NCI-H2196 treated with DMSO at 0.1 percent for 48 hours (cell line): ENCODE data around the gene SLC35F4.

Experiments
- DNase-seq: peaks from one replicate; lab custom pipeline; 2025; ENCODE audit not compliant: unreplicated experiment; lab: John Stamatoyannopoulos, UW

The SLC35F4 gene

GRCh38 chr14:57848786-57849185 lies 17.1 kb downstream of the SLC35F4 start:
- no peak for DNase-seq

GRCh38 chr14:57848353-57848752 lies 17.5 kb downstream of the SLC35F4 start:
- no peak for DNase-seq

DNA sequence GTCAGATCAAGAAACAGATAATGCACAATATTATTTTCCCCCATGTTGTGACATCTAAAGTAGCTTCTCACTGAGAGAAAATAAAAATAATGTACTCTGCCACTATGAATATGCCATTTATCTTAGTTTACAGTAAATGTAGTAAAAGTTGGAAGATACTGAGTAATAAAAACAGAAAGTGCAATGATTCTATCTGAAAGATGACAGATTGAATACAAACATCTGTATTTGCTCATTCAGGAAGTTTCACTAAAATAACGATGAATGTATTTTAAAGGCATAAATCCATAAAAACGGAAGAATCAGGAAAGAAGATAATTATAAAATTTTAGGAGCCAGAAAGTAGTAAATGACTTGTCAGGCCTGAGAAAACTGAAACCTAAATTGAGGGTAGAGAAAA lies 18.2 kb downstream of the SLC35F4 start:
- no peak for DNase-seq

- no peak for DNase-seq
These were observed 18.8 kb downstream of the SLC35F4 start for GRCh38 chr14:57847096-57847495.

- no peak for DNase-seq
These were observed 19.3 kb downstream of the SLC35F4 start for GRCh38 chr14:57846596-57846995.

DNA sequence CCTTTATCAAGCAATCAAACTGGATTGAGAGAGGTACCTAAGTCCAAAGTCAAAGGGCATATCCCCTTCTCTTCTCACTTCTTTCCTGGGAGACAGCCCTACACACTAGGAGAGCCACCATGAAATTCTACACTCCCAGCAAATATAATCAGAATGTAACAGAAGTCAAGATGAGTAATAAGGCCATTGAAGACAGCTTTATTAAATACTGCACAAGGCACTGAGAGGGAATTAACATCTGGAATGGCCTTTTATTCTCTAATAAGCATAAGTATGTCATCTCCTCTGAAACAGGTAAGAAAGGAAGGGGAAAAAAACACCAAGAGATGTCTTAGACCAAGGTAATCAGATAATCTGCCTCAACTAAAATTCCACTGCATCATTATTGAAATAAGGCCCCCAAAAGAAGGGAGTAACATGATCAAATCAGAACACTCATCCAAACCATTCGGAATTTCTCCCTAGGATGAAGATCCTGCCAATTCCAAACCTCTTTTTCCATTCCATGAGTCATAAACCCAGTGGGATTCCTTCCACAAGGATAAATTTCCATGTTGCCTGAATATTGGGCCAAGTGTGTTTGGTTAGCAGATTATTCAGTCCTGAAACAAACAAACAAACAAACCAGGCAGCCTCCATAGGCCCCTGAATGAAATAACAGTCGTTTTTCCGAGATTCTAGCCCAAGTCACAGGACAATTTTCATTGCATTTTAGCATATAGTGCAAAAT lies 19.9 kb downstream of the SLC35F4 start:
- DNase-seq: no peak

DNA sequence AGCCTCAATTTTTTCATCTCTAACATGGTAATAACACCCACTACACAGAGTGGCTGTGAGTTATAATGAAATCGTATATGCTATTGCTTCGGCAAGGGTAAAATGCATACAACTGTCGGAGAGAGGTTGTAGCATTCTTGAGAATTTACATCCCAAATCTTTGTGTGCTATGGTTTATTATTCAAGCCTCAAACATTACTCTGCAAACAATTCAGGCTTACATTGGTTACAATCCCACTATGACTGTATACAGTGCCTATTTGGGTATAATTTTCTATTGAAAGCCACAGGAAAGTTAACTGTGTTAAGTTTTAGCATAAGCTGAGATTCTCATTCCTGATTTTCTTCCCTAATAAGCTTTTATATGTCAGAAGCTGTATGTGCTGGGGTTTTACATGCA lies 20.6 kb downstream of the SLC35F4 start:
- no peak for DNase-seq

- DNase-seq: no peak
These were observed 28.6 kb downstream of the SLC35F4 start for GRCh38 chr14:57837267-57837666.

- no peak for DNase-seq
These were observed 30.1 kb downstream of the SLC35F4 start for GRCh38 chr14:57835766-57836165.

DNA sequence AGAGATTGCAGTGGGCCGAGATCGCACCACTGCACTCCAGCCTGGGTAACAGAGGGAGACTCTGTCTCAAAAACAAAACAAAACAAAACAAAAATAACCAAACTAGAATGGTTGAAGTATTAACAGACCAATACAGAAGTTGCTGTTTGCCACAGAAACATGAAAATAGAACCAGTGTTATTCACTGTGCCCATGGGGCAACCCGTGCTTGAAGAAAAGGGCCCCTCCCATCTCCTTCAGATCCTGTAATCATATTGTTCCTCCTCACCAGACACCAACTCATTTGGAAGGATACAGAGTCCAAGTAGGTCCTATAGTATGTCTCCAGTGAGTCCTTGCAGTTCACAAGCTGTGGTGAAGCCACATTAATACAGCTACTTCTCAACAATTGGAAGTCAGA lies 30.9 kb downstream of the SLC35F4 start:
- DNase-seq: no peak

GRCh38 chr14:57834001-57834598 lies 31.8 kb downstream of the SLC35F4 start:
- no peak for DNase-seq

DNA sequence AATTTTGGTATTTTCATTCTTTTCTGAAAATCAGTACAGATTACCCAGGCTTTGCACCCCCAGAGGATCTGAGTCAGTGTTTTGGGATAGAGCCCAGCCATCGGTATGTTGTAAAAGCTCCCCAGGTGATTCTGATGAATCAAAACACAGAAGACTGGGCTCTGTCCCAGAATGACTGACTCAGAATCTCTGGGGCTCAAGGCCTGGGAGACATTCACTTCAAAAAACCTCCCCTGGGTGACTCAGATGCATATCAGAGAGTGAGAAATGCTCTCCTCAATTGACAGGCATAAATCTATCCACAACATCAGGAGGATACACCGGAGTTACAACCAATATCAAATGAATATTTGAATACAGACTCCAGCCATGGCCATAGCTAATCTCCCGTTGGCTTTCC lies 32.6 kb downstream of the SLC35F4 start:
- DNase-seq: no peak

DNA sequence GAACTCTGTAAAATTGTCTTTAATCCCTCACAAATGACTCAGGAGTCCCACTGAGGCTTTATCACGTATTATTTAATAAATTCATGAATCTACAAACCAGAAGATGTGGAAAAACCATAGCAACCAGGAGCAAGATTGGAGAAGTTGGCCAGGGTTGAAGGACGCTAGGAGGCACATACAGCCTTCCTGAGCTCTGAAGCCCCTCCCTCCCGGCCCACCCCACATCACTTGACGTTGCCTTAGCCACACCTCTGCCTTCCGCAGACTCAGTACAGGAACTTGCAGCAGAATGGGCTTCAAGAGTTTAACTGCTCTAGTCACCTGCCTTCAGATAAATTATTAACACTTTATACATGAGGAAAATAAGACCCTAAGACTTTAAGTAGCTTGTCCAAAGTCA lies 33.9 kb downstream of the SLC35F4 start:
- no peak for DNase-seq

DNA sequence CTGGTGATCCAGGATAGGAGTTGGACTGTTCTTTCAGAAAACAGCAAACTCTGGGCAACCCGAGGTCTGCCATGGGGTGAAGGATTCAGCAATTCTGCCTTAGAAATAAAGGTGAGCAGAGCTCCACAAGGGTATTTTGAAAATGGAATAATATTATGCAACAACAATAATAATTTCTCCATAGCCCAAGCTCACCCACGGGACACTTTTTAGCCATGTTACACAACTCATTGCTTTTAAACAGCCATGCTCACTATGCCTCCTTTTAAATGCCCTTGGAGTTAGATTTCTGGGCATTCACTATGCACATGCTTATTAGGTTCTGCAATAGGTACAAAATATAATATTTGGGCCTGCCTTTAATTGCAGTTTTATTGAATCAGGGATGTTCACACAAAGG lies 37.2 kb downstream of the SLC35F4 start:
- DNase-seq: no peak

DNA sequence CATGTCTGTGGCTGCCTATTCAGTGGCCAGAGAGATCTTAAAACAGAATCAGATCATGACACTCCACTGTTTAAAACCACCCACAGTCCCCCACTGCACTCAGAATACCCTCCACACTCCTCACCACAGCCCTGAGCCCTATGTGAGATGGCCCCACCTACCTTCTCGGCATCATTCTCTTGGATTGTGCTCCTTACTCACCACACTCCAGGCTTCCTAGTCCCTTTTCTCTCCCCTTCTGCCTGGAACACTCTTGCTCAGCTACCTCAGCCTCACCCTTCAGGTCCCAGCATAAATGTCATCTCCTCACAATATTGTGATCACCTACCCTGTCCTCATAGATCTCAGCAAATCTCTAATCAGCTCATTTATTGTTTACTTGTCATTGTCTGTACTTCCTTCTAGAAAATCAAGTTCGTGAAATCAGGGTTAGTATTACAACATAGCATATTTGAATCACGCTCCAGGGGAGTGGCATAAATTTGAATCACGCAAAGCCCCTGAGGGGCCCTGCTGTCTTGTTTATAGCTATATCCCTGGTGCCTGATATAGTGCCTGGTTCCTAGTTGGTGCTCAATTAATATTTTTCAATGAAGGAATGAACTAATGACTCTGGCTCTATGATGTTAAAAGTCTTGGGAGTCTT lies 42.8 kb downstream of the SLC35F4 start:
- DNase-seq: no peak

- no peak for DNase-seq
These were observed 43.8 kb downstream of the SLC35F4 start for GRCh38 chr14:57822081-57822480.

DNA sequence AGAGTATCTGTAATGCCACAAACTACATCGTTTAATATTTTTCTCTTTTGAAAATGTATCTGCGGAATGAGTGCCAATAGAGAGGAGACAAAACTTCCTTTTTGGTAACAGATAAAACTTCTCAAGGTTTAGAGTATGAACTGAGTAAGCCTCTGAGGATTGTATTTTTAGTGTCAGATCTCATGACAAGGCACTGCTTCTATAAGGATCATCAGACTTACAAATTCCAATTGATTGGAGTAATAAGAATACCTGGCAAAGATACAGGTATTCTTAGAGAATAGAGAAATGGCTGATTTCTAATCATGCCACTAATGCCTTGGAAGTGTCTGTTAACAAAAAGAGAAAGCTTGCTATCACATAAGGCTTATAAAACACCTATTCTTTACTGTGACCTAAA lies 45.3 kb downstream of the SLC35F4 start:
- DNase-seq: no peak

DNA sequence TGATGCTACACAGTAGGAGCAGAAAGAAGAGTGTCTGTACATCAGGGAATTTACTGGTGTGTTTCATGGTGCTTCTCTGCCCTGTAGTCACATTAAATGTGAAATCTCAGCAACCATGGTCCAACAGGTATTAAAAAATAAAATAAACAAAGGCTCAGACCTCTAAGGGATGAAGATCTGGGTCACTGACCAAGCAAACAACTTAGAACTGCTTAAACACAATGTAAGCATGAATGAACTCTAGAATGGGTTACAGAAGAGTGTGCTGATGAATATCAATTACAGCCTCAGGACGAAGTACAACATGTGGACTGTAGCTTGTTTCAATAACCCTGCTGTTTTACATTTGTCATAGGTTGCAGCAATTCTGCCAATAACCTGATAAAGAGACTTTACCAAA lies 47.4 kb downstream of the SLC35F4 start:
- no peak for DNase-seq

- DNase-seq: no peak
These were observed 49.2 kb downstream of the SLC35F4 start for GRCh38 chr14:57816568-57817284.

DNA sequence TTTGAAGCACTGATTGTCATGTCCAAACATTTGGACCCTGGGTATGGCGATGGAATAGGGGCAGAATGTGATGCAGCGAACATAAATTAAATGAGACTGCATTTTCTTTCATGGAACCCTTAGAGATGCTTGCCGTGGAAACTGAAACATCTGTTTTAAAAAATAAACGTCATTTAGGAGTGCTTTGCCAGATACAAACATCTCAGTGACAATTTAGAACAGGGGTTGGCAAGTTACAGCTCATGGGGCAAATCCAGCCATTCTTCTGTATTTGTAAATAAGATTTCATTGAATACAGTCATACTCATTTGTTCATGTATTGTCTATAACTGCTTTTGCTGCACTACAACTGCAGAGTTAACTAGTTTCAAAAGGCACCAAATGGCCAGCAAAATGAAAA lies 51.2 kb downstream of the SLC35F4 start:
- no peak for DNase-seq

- no peak for DNase-seq
These were observed 53.2 kb downstream of the SLC35F4 start for GRCh38 chr14:57812741-57813140.

- DNase-seq: no peak
These were observed 53.8 kb downstream of the SLC35F4 start for GRCh38 chr14:57811998-57812546.
